ENCODE measurements around the gene ARL8A. TPM values are rescaled to one million over a fixed set of nuclear protein-coding genes. Genes with fewer than 3 reads are reported as not detected.

ARL8A gene
- total RNA-seq, 1 donor from 2014 or later, result 30.3 TPM

DNA sequence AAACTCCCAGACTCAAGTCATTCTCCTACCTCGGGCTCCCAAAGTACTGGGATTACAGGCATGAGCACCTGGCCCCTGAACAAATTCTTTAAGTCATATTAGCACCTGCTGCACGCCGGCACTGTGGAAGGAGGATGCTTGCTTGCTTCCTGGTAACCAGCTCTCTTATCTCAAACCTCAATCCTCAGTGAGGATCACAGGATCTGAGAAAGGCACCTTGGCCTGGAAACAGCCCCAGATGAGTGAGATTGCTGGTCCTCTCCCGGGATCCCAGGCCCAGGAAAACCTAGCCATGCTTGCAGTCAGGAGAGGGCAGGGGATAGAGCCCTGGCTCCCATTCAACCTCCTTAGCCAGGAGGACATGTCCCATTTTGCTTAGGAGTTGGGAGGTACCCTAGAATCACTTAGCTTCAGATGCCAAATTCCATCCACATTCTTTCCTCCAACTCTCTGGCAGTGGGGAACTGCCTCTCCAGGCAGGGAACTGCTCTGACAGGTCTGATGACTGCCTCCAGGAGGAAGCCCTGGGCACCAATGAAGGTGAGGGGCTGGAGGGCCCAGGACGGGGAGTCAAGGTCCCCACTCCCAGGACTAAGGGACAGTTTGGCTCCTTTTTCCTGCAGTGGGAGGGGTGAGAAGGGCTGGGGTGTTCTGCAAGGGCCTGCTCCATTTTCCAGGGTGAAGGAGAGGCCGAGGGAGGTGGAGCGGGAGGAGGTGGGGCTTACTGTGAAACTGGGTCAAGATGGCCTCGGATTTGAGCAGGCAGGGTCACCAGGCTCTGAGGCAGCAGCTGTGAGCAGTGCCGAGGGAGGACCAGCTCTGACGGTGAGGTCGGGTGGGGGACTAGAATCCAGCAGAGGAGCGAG is 12.3 kb downstream of the ARL8A start:
- H3K27me3 ChIP-seq (ENCODE audit: control insufficient read depth, insufficient read depth, low read length), result no peaks in the 10 kb centered on the region
- no peak overlapping the region for H3K4me3 ChIP-seq (ENCODE audit: low read depth, low read length)
- peaks cover 14% of the 10 kb centered on the region for H3K36me3 ChIP-seq (ENCODE audit: control insufficient read depth, insufficient read depth, low read length)
- DNase-seq (ENCODE audit: low read depth) (peak; percentile 42), FAIRE-seq (no peak)
- no peak for TF ChIP-seq CTCF (IDR thresholded peaks at IDR 0.05; ENCODE audit: insufficient read depth, low read length, severe bottlenecking)

- Histone ChIP-seq H3K36me3 (ENCODE audit: control insufficient read depth, insufficient read depth, low read length) (peaks cover 12% of the 10 kb centered on the region), H3K27me3 (ENCODE audit: control insufficient read depth, insufficient read depth, low read length) (no peaks in the 10 kb centered on the region), H3K4me3 (ENCODE audit: low read depth, low read length) (no peak overlapping the region)
- TF ChIP-seq CTCF (IDR thresholded peaks at IDR 0.05; ENCODE audit: insufficient read depth, low read length, severe bottlenecking), result no peak
- FAIRE-seq (no peak), DNase-seq (ENCODE audit: low read depth) (no peak)
Measured at GRCh38 chr1:202130816-202131522, 13.6 kb downstream of the ARL8A start.

GRCh38 chr1:202130297-202130721 is 14.2 kb downstream of the ARL8A start:
- Histone ChIP-seq H3K27me3 (ENCODE audit: control insufficient read depth, insufficient read depth, low read length) (peaks cover 1% of the 10 kb centered on the region), H3K4me3 (ENCODE audit: low read depth, low read length) (no peak overlapping the region), H3K36me3 (ENCODE audit: control insufficient read depth, insufficient read depth, low read length) (peaks cover 10% of the 10 kb centered on the region)
- FAIRE-seq, result no peak
- DNase-seq (ENCODE audit: low read depth), result no peak
- no peak for TF ChIP-seq CTCF (IDR thresholded peaks at IDR 0.05; ENCODE audit: insufficient read depth, low read length, severe bottlenecking)

DNA sequence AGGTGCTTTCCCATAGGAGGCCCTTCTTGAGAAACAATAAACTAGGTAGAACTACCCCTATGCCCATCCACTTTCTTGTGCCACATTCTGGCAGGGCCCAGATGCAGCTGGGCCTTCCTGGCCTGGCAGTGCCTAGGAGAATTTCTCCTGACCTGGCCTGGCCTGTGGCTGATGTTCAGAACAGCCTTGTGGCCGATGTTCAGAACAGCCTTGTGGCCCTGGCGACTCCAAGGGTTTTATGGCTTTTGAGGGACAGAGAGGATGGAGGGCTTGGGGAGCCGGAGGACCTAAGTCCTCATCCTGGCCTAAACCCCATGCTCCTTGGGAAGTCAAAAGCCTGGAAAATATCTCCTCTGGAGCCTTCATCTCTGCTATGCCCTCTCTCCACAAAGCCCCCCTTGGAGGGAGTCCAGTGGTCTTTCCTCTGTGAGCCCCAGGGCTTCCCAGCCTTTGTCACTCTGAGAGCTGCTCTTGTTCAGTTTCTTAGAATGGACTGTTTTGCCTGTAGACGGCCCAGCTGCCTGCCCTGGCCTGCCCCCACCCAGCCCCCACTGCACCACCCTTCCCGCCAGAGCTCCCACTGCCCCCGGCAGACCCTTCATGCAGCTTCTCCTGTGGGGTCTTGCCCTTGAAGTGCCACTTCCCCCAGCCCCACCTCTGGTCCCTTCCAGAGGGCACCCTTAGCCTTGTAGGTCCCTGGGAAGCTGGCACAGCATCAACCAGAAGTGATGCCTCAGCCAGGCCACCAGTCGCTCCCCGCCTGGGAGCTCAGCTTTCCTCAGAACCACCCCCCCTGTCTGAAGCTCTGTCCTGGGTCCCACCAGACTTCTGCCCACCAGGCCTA is 14.9 kb downstream of the ARL8A start:
- DNase-seq (ENCODE audit: low read depth) (no peak), FAIRE-seq (no peak)
- H3K27me3 ChIP-seq (ENCODE audit: control insufficient read depth, insufficient read depth, low read length), result peaks cover 1% of the 10 kb centered on the region
- no peak overlapping the region for H3K4me3 ChIP-seq (ENCODE audit: low read depth, low read length)
- peaks cover 8% of the 10 kb centered on the region for H3K36me3 ChIP-seq (ENCODE audit: control insufficient read depth, insufficient read depth, low read length)
- TF ChIP-seq CTCF (IDR thresholded peaks at IDR 0.05; ENCODE audit: insufficient read depth, low read length, severe bottlenecking), result no peak

- no peak for DNase-seq (ENCODE audit: low read depth)
- no peak for TF ChIP-seq CTCF (IDR thresholded peaks at IDR 0.05; ENCODE audit: insufficient read depth, low read length, severe bottlenecking)
- Histone ChIP-seq H3K27me3 (ENCODE audit: control insufficient read depth, insufficient read depth, low read length) (peaks cover 7% of the 10 kb centered on the region), H3K36me3 (ENCODE audit: control insufficient read depth, insufficient read depth, low read length) (no peaks in the 10 kb centered on the region), H3K4me3 (ENCODE audit: low read depth, low read length) (no peak overlapping the region)
- no peak for FAIRE-seq
Measured at GRCh38 chr1:202127836-202128622, 16.5 kb downstream of the ARL8A start.

All from bronchial epithelial cell (primary cell).